HCEC 1CT (cell line): ENCODE data around the gene CSRNP2.
"Not testable (repeated sequence)": the region's sequence is repeated elsewhere in the genome, so short reads cannot be mapped to it uniquely, and the experiment has no call there.

Experiments used
- DNase-seq: peaks from one replicate; pipeline ENCODE4 v3.0.0-alpha.2; 2017

The CSRNP2 gene, protein sequence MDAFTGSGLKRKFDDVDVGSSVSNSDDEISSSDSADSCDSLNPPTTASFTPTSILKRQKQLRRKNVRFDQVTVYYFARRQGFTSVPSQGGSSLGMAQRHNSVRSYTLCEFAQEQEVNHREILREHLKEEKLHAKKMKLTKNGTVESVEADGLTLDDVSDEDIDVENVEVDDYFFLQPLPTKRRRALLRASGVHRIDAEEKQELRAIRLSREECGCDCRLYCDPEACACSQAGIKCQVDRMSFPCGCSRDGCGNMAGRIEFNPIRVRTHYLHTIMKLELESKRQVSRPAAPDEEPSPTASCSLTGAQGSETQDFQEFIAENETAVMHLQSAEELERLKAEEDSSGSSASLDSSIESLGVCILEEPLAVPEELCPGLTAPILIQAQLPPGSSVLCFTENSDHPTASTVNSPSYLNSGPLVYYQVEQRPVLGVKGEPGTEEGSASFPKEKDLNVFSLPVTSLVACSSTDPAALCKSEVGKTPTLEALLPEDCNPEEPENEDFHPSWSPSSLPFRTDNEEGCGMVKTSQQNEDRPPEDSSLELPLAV

DNA sequence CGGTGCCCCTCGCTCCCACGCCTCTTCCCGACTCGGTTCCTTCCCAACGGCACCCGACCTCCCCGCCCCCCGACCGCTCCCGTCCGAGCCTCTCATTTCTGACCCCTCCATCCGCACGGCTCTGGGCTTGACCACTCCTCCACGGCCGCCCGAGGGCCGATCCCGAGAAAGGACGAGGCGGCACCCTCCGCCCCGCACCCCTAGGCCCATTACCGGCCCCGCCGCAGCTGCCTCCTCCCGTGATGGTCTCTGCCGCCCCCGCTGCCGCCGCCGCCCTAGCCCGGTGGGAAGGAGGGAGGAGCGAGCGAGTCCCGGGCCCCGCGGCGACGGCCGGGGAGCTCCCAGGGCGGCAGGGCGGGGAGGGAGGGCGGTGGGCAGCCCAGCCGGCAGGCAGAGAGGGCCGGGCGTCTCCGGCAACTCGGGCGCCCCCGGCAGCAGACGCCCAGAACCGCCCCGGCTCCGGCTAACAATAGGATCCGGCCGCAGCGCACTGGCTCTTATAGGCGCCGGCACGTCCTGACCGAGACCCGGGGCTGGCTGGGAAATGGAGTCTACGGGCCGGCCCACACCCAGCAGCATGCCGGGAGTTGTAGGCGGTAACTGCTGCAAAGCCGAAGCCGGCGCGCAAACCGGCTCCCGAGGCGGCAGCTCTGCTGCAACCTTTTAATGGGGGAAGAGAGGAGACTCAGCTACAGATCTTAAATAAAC, at the start of gene CSRNP2:
Gene CSRNP2, minus strand, starts transcription at position 471 of the 708 bp plus-strand sequence. CDS start 7,035 bp downstream, outside the sequence.
- DNase-seq = peak; percentile 98

DNA sequence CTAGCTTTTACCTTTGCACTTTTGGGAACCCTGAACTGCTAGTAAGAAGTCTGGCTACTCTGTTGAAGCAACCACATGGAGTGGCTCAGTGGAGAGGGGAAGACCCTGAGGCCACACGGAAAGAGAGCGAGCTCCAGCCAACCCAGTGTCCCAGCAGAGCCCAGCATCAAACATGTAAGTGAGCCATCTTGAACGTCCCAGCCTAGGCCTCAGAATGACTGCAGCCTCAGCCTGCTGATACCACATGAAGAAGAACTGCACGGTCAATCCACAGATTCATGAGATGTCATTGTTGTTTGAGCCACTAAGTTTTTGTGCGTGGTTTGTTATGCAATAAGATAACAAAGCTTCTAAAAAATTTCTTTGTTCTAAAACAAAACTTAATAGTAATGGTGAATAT, 49.3 kb upstream of the CSRNP2 start:
- no peak for DNase-seq

DNA sequence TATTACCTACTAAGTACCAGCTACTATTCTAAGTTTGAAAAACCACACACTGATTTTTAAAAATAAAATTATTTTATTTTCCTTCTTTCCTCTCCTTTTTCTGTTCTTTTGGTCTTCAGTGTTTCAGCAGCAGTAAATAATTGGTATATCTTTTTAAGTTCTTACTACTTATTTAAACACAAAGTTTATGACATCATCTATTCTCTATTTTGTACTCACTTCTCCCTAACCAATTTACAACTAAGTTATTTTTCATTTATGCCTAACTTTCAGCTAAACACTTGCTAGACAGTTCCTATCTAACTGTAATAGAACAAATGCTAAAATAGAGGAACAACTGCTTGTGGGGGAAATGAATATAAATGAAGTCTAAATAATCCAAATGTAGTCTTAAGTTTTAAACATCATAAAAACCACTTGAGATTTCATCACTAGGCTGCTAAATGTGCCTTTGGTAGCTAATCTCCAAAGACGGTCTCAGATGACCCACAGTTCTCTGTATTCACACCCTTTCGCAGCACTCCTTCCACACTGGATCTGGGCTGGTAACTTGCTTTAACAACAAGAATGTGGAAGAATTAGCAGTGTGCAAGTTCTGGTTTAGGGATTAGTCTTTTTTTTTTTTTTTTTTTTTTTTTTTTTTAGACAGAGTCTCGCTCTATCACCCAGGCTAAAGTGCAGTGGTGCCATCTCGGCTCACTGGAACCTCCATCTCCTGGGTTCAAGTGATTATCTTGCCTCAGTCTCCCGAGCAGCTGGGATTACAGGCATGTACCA, 48.5 kb upstream of the CSRNP2 start:
- DNase-seq = no peak

DNA sequence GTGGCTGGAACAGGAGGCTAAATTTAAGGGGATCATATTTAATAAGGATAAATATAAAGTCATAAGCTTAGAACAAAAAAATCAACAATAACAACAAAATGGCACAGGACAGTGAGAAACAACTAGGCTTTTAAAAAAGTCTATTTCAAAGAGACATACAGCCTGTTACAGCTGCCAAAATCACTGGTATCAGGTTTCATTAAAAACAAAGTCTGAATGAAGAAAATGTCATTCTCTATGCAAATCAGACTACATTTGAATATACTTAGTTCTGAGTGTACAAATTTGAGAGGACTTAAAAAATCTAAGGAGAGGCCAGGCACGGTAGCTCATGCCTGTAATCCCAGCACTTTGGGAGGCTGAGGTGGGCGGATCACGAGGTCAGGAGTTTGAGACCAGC, 45.5 kb upstream of the CSRNP2 start:
- DNase-seq = no peak

DNA sequence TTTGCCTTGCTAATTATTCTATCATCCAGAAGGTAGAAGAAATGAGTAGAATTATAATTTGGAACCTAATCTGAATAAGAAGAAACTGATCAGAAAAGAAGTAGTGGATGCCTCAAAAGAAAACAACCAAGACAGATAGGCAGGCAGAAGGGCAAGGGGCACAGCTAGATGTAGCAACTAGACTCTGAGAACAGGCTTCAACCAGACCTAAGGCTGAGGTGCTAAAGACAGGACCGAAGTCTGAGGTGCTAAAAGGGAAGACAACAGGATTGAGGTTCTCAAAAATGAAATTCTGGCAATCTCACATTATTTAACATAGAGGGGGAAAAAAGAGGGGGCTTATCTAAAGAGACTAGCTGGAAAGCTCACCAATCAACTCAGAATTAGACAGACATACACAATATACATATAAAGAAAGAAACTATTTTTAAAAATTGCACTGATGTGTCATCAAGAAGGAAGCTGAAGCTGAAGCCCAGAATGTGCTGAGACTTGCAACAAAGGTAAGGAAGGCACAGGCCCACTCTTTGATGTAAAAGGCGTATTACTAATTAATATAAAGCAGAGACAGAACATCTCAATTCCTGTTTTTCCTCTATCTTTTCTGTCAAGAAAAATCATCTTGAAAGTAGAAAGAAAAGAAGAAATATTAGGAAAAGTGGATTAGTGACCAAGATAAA, 43.8 kb upstream of the CSRNP2 start:
- no peak for DNase-seq

DNA sequence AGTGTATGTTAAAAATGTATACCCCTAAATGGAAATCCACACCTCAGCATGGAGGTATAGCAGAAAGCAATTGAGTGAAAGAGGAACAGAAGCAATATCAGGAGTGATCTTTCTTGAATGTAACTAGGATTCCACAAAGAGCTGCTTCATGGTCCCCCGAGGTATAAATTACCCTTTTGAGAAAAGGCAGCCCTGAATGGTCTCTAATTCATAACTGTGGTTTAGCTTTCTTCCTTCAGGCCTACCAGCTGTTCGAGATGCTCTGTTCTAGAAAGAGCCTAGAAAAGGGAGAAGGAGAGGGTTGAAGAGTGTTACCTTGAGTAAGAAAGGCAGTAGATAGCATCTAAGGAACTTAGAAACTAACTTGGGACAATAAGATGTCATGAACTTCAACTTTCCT, 42.9 kb upstream of the CSRNP2 start:
- no peak for DNase-seq

DNA sequence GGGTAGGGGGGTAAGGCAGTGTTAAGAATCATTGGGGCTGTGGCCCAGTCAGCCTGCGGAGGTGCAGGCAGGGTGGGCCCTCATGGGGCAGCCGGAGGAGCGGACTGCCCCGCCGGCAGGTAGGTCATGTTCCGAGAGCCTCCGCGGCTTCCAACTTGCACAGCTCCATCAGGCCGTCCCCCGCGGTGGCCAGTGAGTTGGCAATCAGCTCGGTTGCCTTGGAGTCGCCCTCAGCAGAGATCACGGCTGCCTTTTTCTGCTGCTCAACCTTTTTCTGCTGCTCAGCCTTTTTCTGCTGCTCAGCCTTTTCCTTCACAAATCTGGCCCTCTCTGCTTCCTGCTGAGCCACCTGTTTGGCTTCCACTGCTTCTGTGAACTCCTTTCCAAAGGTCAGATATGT, 41.1 kb upstream of the CSRNP2 start:
- DNase-seq = no peak

DNA sequence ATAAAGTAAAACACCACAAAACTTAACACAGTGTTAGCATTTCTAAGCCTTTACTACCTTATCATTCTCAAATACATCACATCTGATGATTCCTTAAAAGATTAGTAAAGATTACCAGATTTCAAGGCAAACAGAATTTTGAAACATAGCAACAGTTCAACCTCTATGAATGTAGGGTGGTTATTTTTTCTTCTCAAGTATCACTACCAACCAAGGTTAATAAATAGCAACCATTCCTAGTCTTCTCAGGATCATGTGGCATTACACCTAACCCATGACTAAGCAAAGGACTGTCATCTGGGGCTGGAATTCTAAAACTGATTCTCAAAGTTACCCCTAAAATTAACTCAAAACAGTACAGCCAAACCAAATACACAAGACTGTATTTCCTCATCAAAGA, 39.4 kb upstream of the CSRNP2 start:
- DNase-seq = no peak

DNA sequence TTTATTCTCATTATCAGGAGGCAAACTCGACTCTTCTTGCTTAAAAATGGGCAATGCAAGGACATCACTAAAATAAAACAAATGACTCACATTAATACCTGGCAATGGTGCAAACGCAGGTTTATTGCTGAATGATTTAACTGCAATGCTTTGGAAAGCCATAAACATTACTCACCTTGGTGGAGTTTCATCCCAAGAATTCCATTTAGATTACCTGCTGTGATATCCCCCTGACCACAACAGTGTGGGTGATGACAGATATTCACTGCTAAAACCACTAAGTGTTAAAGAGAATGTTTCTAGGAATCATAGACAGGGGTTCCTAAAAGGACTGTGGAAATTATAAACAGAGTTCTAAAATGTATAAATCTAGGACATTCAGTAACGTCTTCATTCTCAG, 35.3 kb upstream of the CSRNP2 start:
- peak; percentile 32 for DNase-seq

DNA sequence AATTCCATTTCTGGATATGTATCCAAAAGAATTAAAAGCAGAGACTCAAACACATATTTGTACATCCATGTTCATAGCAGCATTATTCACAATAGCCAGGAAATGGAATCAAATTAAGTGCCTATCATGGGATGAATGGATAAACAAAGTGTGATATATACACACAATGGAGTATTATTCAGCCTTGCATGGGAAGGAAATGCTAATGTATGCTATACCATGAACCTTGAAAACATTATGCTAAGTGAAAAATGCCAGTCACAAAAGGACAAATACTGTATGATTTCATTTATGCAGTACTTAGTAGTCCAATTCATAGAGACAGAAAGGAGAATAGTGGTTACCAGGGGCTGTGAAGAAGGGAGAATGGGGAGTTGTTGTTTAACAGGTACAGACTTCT, 32.1 kb upstream of the CSRNP2 start:
- DNase-seq = no peak

DNA sequence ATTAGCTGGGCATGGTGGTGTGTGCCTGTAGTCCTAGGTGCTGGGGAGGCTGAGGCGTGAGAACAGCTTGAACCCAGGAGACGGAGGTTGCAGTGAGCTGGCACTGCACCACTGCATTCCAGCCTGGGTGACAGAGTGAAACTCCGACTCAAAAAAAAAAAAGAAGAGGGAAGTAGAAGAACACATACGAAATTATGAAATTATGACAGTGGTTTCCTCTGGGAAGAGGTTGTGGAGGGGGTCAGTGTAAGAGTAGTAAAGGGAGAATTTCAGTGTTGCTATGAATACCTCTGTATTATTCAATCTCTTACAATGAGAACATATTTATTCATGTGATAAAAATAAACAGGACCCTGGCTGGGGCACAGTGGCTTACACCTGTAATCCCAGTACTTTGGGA, 24.7 kb upstream of the CSRNP2 start:
- no peak for DNase-seq

DNA sequence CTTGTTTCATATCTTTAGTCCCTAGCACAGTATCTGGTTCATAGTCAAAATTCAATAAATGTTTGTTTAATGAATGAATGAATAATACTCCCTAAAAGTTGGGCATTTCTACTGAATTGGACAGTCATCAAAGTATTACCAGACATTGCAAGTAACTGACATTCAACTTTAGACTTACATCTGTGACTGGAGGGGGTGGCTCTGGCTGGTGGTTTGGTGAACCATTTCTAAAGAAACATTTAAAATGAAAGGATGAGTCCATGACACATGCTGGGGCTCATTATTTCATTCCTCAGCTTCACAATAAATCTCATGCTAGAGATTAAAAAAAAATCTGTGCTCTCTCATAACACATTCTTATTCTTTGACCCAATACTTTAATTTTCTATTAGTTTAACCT, 20.6 kb upstream of the CSRNP2 start:
- DNase-seq = no peak

DNA sequence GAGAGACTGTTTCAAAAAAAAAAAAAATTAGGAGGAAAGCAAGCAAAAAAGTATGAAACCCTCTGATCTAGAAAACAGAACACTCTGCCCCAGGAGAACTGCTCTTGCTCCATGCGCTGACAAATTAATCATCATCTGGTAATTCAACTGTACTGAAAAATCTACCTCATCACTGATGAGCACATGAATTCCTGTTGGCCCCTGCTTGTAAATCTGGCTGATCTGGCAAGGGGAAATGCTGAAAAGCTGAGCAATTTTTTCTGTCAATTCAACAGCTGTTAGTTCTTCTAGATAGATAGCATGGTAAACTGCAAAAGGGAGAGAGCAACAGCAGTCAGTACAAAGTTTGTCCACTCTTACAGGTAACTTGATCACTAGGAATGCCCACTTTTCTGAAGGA, 15.2 kb upstream of the CSRNP2 start:
- no peak for DNase-seq

DNA sequence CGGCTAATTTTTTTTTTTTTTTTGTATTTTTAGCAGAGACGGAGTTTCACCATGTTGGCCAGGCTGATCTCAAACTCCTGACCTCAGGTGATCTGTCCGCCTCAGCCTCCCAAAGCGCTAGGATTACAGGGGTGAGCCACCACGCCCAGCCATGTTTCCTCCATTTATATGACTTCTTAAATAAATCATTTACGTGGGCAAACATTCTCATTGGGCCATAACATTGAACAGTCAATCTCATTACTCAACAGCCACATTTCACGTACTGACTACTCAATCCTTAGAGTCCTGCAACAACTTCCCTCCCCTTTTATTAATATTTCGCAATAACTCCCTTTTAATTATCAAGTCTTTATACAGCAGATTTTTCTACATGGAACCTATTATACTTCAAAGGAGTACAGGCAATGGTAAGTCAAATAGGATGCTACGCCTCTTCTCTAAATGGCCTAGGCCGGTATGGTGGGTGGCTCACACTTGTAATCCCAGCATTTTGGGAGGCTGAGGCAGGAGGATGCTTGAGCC, 7.4 kb upstream of the CSRNP2 start:
- DNase-seq = no peak

DNA sequence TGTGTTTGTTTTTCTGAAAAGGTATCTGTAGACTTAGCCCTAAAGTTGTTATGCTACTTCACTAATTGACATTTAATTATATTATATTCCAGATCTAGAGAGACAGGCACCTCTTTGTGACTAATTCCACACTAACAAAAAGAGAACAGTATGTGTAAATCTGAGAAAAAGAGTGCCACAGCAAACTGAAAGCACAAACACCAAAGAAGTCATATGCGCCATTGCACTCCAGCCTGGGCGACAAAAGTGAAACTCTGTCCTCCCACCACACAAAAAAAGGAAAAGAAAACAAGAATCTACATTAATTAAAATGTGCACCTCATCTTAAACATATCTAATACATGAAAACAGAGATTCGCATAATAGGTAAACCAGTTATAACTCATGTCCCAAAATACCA, 4.4 kb upstream of the CSRNP2 start:
- DNase-seq = no peak

DNA sequence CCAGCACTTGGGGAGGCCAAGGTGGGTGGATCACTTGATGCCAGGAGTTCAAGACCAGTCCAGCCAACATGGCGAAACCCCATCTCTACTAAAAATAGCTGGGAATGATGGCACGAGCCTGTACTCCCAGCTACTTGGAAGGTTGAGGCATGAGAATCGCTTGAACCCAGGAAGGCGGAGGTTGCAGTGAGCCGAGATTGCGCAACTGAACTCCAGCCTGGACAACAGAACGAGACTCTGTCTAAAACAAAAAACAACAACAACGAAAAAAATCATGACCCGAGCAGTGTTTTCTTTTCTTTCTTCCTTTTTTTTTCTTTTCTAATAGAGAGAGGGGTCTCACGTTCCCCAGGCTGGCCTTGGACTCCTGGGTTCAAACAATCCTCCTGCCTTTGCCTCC, 3.5 kb upstream of the CSRNP2 start:
- no peak for DNase-seq

DNA sequence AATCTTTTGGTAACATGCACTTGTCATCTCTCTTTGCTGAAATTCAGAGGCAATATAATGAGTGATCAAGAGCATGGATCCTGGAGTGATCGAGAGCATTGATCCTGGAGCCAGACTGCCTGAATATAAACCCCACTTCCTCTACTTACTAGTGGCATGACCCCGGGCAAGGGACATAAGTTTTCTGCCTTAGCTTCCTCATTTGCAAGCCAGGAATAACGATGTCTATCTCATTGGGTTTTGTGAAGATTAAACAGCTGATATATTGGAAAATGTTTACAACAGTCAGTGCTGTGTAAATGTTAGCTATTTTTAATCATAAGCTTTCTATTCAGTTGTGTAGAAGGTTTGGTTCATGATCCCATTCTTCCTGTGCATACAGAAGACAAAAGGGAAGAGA, 2.4 kb upstream of the CSRNP2 start:
- no peak for DNase-seq

DNA sequence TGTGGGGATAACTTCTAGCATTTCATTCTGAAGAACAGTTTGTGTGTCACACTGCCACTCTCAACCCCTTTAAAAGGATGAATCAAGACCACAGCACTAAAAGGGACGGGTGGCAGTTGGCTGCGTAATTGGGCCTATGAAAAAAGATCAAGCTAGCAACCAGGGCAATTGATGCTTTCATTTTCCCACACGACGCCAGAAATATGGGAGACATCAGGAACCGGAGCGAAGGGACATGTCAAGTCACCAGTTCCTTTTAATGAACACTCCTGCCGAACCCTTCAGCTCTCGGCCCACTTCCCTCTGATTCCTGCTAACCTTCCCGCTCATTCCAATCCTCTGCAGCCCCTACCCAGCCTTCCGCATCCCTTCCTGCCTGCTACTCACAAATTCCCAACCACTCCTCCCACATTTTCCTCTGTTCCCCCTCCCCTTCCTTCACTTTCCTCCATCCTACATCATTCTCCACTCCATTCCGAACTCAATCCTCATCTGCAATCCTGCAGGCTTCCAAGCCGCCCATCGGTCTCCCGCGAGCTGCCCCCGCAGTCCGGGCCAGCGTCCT, 753 bp downstream of the CSRNP2 start:
- peak; percentile 40 for DNase-seq

DNA sequence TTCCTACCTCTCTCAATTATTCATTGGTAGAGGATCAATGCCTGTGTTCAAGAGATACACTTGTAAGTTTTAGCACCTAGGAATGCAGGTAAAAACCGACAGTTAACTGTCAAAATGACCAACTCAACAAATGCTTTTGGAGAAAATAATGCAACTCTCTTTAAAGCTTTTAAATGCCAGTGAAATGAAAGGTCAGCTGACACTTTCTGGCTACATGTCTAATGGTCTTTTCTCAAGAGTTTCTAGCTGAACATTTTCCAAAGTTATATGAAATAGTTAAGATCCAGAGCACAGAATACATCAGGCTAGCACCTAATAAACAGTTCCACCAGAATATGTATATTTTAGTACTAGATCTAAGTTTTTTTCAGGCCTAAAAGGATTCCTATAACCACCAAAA, 2.0 kb downstream of the CSRNP2 start:
- DNase-seq = no peak

DNA sequence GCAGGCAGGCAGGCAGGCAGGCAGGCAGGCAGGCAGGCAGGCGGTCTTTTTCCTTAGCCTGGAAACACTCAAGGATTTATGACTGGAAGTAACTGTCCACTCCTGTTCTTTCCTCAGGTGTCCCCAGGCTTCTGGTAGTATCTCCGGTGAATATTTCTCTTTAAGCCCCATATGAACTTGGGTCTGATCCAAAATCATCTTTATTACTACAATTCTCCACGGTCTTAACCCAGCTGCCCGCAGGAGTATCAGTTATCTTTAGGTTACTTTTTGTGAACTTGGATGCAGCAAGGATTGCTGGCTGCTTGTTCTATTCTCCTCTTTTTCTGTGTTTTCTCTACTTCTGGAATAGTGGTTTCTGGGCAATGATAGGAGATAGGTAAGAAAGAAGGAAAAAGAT, 3.3 kb downstream of the CSRNP2 start:
- DNase-seq = no peak

DNA sequence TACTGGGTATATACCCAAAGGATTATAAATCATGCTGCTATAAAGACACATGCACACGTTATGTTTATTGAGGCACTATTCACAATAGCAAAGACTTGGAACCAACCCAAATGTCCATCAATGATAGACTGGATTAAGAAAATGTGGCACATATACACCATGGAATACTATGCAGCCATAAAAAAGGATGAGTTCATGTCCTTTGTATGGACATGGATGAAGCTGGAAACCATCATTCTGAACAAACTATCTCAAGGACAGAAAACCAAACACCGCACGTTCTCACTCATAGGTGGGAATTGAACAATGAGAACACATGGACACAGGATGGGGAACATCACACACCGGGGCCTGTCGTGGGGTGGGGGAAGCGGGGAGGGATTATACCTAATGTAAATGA, 4.5 kb downstream of the CSRNP2 start:
- not testable (repeated sequence) for DNase-seq

DNA sequence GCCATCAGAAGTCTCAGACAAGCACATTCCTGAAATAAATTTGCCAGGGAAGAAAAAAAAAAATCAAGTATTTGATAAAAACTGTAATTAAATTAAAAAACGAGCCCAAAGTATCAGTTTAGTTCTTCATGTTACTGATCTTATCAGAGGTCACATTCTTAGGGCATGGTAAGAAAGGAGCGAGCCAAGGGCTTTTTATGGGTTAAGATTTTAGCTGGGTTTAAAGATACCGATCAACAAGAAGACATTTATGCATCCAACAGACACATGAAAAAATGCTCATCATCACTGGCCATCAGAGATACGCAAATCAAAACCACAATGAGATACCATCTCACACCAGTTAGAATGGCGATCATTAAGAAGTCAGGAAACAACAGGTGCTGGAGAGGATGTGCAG, 5.0 kb downstream of the CSRNP2 start:
- not testable (repeated sequence) for DNase-seq
